HUES64 (cell line): ENCODE results near the gene MGMT.

ENCODE experiments used
- H3K27ac ChIP-seq: 2 replicates; pipeline ENCODE4 v1.7.0; 2013; ENCODE audit warnings: low read depth, low read length, inconsistent platforms
- H3K27me3 ChIP-seq: 2 replicates; pipeline ENCODE4 v1.6.1; 2013; ENCODE audit warnings: mild to moderate bottlenecking, low read length; ENCODE audit not compliant: insufficient read depth
- H3K36me3 ChIP-seq: 2 replicates; pipeline ENCODE4 v1.6.1; 2013; ENCODE audit warnings: mild to moderate bottlenecking, low read length; ENCODE audit not compliant: insufficient read depth
- H3K4me1 ChIP-seq: 2 replicates; pipeline ENCODE4 v1.6.1; 2013; ENCODE audit warnings: mild to moderate bottlenecking, low read length, moderate library complexity; ENCODE audit not compliant: insufficient read depth
- H3K4me3 ChIP-seq: 2 replicates; pipeline ENCODE4 v1.5.1; 2013; ENCODE audit warnings: mild to moderate bottlenecking, low read length, moderate library complexity
- H3K9ac ChIP-seq: 2 replicates; pipeline ENCODE4 v1.6.1; 2013; ENCODE audit warnings: mild to moderate bottlenecking, low read depth, low read length
- H3K9me3 ChIP-seq: 2 replicates; pipeline ENCODE4 v1.6.1; 2013; ENCODE audit warnings: low read depth, low read length; ENCODE audit not compliant: insufficient read depth
- WGBS: fragments of 150-250, 120-280 bp; methylation state at CpG from one replicate; pipeline ENCODE4 v1.1.7; 2013; ENCODE audit warnings: missing lambda C conversion rate; 5-methylcytosine and 5-hydroxymethylcytosine counted together

MGMT gene

DNA sequence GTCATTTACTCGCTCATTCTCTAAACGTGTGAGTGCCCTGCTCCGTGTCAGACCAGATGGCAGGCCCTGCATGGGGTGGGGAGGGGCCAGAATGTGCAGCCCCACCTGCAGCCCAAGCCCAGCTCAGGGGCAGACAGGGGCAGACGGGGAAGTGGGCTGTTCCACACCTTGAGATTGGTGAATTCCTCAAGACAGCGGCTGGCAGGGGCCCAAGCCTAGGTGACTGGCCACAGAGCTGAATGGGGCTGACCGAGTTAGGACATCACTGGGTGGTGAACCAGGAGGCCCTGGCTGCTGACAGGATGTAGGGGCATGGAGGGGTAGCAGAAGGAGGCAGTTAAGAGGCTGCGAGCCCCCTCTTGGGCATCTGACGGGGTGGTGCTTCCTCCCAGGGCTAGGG, 79.1 kb downstream of the MGMT start:
- Histone ChIP-seq H3K9ac (no peak overlapping the region), H3K9me3 (no peaks in the 10 kb centered on the region), H3K27me3 (no peaks in the 10 kb centered on the region), H3K4me1 (no peaks in the 10 kb centered on the region), H3K4me3 (no peak overlapping the region), H3K36me3 (no peaks in the 10 kb centered on the region), H3K27ac (no peak overlapping the region)
- 77% methylated on average over 8 of the region's 8 CpGs for WGBS

DNA sequence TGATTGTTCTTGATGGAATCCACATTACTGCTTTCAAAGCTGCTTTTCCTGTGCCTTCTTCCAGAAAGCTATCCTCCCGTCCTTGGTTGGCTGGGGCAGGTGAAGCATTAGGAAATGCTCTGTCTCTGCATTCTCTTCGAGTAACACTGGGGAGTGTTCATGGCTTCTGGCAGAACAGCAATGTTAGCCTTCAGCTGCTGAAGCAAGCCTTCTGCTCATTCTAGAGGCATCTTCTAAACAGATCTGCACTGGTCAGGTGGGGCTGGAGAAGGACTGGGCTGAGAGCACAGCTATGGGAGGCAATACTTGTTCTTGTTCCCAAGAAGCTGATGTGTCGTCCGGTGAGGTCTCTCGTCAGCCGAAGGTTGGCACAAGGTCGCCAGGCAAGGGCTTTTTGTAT, 80.6 kb downstream of the MGMT start:
- no peaks in the 10 kb centered on the region for H3K4me1 ChIP-seq
- WGBS = 93% methylated on average over 7 of the region's 7 CpGs
- no peaks in the 10 kb centered on the region for H3K27me3 ChIP-seq
- no peak overlapping the region for H3K27ac ChIP-seq
- no peak overlapping the region for H3K9ac ChIP-seq
- no peaks in the 10 kb centered on the region for H3K9me3 ChIP-seq
- H3K36me3 ChIP-seq = no peaks in the 10 kb centered on the region
- no peak overlapping the region for H3K4me3 ChIP-seq

DNA sequence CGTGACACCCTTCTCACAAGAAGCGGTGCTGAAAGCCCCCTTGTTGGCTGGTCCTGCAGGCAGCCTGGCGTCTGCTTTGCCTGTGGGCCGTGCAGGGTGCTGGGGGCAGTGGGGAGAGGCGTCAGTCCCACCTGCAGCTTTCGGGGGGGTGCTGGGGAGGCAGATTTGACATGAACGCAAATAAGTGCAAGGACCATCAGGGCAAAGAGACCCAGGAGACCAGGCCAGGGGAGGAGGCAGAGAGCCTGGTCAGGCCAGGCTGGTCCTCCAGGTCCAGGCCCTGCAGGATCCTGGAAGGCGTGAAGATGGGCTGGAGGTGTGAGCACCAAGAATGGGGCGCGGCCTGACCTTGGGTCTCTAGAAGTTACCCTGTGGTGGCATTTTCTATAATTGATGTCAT, 81.6 kb downstream of the MGMT start:
- Histone ChIP-seq H3K9ac (no peak overlapping the region), H3K27ac (no peak overlapping the region)
- WGBS = 85% methylated on average over 10 of the region's 10 CpGs

DNA sequence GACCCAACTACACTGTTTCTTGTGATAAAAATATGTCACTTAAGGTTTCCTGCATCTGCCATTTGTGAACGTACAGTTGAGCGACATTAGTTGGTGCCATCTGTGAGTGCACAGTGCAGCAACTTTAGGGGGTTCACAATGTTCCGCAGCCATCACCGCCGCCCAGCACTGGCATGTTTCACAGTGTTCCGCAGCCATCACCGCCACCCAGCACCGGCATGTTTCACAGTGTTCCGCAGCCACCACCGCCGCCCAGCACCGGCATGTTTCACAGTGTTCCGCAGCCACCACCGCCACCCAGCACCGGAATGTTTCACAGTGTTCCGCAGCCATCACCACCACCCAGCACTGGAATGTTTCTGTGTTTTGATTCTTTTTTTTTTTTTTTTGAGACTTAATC, 83.0 kb downstream of the MGMT start:
- 92% methylated on average over 16 of the region's 16 CpGs for WGBS
- Histone ChIP-seq H3K27ac (no peak overlapping the region), H3K4me1 (no peaks in the 10 kb centered on the region), H3K27me3 (no peaks in the 10 kb centered on the region), H3K36me3 (no peaks in the 10 kb centered on the region), H3K9ac (no peak overlapping the region), H3K4me3 (no peak overlapping the region), H3K9me3 (no peaks in the 10 kb centered on the region)

More for the DNA sequence above, 81.6 kb downstream of the MGMT start:
- no peak overlapping the region for H3K4me3 ChIP-seq
- H3K4me1 ChIP-seq = no peaks in the 10 kb centered on the region
- H3K27me3 ChIP-seq = no peaks in the 10 kb centered on the region
- H3K36me3 ChIP-seq = no peaks in the 10 kb centered on the region
- H3K9me3 ChIP-seq = no peaks in the 10 kb centered on the region

DNA sequence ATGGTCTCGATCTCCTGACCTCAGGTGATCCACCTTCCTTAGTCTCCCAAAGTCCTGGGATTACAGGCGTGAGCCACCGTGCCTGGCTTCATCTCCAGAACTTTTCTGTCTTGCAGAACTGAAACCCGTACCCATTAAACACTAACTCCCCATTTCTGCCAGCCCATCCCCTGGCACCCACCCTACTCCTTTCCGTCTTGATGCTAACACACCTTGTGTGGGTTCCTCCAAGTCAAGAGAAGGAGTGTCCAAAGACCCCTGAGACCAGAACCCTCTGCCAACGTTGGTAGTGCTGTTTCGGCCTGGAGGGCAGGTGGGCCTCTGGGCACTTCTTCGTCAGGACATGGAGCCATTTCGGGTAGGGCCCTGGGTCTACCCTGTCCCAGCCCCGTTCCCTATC, 83.6 kb downstream of the MGMT start:
- H3K9me3 ChIP-seq = no peaks in the 10 kb centered on the region
- H3K36me3 ChIP-seq = no peaks in the 10 kb centered on the region
- no peaks in the 10 kb centered on the region for H3K4me1 ChIP-seq
- no peaks in the 10 kb centered on the region for H3K27me3 ChIP-seq
- H3K4me3 ChIP-seq = no peak overlapping the region
- no peak overlapping the region for H3K9ac ChIP-seq
- no peak overlapping the region for H3K27ac ChIP-seq
- 96% methylated on average over 10 of the region's 10 CpGs for WGBS

DNA sequence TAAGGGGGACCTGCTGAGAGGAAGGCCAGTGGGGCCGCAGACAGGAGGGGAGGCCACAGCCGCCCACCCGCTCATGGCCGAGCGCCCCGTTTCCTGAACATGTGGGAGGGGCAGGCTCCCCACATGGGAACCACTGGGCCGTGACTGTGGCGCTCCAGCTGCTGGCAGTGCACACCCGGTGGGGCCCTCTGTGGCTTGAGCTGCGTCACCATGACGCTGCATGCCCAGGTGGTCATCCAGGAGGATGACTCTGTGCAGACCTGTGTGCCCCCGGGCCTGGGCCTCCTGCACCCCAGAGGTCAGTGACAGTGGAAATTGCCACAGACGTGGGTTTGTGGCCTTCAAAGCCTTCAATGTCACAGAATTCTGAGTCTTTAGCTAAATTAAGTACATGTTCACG, 85.1 kb downstream of the MGMT start:
- H3K9ac ChIP-seq = no peak overlapping the region
- no peak overlapping the region for H3K4me3 ChIP-seq
- no peak overlapping the region for H3K27ac ChIP-seq

DNA sequence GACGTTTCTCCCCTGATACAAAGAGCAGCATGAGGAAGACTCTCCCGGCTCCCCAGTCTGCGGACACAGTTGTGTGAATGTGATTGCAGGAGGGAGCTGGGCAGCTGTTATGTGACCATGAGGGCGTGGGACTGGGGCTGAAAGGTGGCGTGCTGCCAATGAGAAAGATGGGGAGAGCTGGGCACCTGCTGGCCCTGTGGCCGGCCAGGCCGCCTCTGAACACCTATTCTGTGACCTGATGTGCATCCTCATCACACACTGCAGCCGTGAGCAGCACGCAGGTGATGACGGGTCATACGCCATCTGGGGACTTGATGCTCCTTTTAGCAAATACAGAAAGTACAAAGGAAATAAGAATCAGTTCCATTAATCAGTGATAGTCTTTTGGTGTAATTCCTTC, 86.9 kb downstream of the MGMT start:
- no peaks in the 10 kb centered on the region for H3K36me3 ChIP-seq
- H3K27ac ChIP-seq = no peak overlapping the region
- 95% methylated on average over 11 of the region's 11 CpGs for WGBS

More for the DNA sequence above, 85.1 kb downstream of the MGMT start:
- no peaks in the 10 kb centered on the region for H3K9me3 ChIP-seq
- no peaks in the 10 kb centered on the region for H3K4me1 ChIP-seq
- no peaks in the 10 kb centered on the region for H3K27me3 ChIP-seq
- 95% methylated on average over 14 of the region's 14 CpGs for WGBS
- H3K36me3 ChIP-seq = no peaks in the 10 kb centered on the region

DNA sequence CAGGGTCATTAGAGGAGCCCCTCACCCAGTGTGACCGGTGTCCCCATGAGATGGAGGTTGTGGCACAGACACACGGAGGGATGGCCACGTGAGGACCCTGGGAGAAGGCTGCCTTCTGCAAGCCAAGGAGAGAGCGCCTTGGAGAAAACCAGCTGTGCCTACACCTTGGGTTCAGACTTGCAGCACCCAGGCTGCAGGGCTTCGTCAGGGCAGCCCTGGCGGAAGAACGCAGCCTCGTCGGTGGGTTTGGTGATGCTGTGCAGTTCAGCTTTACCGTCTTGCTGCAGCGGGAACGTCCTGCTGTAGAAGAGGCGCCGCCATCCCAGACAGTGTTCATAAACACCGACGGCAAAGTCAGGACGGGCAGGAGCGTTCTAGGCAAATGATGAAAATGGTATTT, 89.3 kb downstream of the MGMT start:
- Histone ChIP-seq H3K4me3 (no peak overlapping the region), H3K9ac (no peak overlapping the region), H3K4me1 (no peaks in the 10 kb centered on the region), H3K27me3 (no peaks in the 10 kb centered on the region), H3K27ac (no peak overlapping the region), H3K36me3 (no peaks in the 10 kb centered on the region), H3K9me3 (no peaks in the 10 kb centered on the region)
- 97% methylated on average over 18 of the region's 18 CpGs for WGBS

More for the DNA sequence above, 86.9 kb downstream of the MGMT start:
- H3K4me3 ChIP-seq = no peak overlapping the region
- H3K27me3 ChIP-seq = no peaks in the 10 kb centered on the region
- H3K4me1 ChIP-seq = no peaks in the 10 kb centered on the region
- H3K9ac ChIP-seq = no peak overlapping the region
- no peaks in the 10 kb centered on the region for H3K9me3 ChIP-seq

DNA sequence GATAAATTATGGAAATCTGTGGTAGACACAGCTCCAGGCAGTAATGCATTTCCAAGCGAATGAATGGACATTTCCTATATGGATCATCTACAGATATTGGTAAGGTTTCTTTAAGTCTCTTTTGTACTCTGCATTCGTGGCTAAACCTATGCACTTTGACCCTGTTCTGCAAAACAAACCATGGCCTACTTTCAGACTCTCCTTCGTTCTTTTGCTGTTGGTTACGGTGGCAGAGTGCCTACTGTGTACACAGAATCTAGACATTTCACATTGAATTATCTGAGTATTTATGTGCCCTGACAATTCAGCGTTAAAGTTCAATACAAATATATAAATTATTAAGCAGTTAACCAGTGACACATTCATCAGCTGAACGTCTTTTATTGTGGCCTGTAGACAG, 93.3 kb downstream of the MGMT start:
- H3K9ac ChIP-seq = no peak overlapping the region
- 97% methylated on average over 5 of the region's 6 CpGs for WGBS

DNA sequence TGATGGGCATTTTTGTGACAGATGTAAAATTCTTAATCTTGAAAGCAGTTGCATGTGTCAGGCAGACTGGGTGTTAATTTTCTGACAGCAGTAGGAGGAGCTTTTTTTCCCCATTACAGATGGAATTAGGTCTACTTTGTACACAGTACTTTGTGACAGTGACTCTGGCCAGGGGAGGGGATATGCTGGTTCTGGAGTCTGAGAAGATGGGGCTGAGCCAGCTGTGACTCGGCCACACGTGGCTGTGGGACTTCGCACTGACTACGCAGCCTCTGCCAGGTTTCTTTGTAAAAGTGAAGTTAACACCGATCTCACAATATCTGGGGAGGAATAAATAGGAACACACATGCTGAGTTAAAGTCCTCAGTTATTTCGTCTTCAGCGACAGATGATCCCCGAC, 95.4 kb downstream of the MGMT start:
- no peaks in the 10 kb centered on the region for H3K9me3 ChIP-seq
- H3K4me3 ChIP-seq = no peak overlapping the region
- no peak overlapping the region for H3K9ac ChIP-seq
- H3K36me3 ChIP-seq = no peaks in the 10 kb centered on the region
- H3K27me3 ChIP-seq = no peaks in the 10 kb centered on the region
- H3K27ac ChIP-seq = no peak overlapping the region
- WGBS = 96% methylated on average over 8 of the region's 8 CpGs
- H3K4me1 ChIP-seq = no peaks in the 10 kb centered on the region

More for the DNA sequence above, 93.3 kb downstream of the MGMT start:
- no peaks in the 10 kb centered on the region for H3K9me3 ChIP-seq
- no peak overlapping the region for H3K27ac ChIP-seq
- no peaks in the 10 kb centered on the region for H3K27me3 ChIP-seq
- H3K36me3 ChIP-seq = no peaks in the 10 kb centered on the region
- no peaks in the 10 kb centered on the region for H3K4me1 ChIP-seq
- no peak overlapping the region for H3K4me3 ChIP-seq

DNA sequence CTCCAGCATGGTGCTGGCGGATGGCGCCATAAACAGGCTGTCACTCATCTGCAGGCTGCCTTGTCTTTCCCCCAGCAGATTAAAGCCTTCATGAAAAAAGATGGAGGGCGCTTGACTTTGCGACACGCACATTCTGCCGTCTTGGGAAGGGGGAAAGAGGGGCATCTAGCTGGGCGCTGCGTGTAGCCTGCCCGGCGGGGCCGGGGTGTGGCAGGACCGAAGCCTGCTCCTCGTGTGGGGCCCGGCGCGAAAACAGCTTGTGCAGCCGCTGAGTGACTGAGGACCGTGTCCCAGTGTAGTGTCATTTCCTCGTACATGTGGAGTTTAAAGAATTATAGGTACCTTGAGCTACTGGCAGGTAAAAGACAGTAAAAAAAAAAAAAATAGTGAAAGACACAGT, 97.9 kb downstream of the MGMT start:
- no peaks in the 10 kb centered on the region for H3K27me3 ChIP-seq
- no peaks in the 10 kb centered on the region for H3K36me3 ChIP-seq
- no peaks in the 10 kb centered on the region for H3K9me3 ChIP-seq
- no peak overlapping the region for H3K4me3 ChIP-seq
- no peak overlapping the region for H3K27ac ChIP-seq
- no peak overlapping the region for H3K9ac ChIP-seq
- no peaks in the 10 kb centered on the region for H3K4me1 ChIP-seq
- 95% methylated on average over 19 of the region's 19 CpGs for WGBS

DNA sequence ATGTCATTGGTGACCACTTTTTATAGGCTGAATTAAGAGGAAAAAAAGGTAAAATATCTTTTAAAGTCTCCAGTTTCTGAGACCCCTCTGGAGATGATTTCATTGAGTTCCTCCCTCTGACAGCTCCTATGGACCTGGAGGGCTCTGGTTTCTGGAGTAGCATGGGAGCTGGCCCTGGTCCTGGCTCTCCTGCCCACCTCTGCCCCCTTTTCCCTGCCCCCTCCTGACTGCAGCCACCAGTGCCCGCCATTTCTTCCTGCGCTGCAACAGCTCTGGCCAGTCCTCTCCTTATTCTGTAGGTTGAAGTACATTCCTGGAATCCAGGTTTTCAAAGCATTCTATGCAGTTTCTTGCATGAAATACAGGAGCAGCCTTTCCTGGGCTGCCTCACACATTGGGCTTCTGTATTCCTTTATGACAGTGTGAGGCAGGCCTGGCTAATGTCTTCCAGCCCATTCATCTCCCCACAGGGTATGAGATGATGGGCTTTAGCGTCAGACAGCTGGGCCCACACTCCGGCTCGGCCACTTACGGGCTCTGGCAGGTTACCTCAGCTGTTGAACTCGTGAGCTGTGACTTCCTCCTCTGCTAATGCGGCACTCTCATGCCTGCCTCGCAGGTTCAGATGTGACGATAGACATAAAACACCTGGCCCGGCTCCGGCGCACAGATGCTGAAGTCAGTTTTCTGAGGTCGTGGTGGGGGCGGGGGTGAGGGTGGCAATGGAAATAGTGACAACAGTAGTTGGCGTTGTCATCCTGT, 101.7 kb downstream of the MGMT start:
- no peak overlapping the region for H3K9ac ChIP-seq
- H3K9me3 ChIP-seq = no peaks in the 10 kb centered on the region
- H3K27me3 ChIP-seq = no peaks in the 10 kb centered on the region
- WGBS = 88% methylated on average over 16 of the region's 16 CpGs
- no peaks in the 10 kb centered on the region for H3K36me3 ChIP-seq
- H3K4me3 ChIP-seq = no peak overlapping the region
- no peak overlapping the region for H3K27ac ChIP-seq
- H3K4me1 ChIP-seq = no peaks in the 10 kb centered on the region
